ENCODE results near the gene CEP112. TPM values are rescaled to one million over a fixed set of nuclear protein-coding genes. Genes with fewer than 3 reads are reported as not detected.

CEP112 gene
- total and polyA plus RNA-seq, 2 donors = 4.6 to 8.5 TPM

GRCh38 chr17:66032082-66032712, 159.7 kb downstream of the CEP112 start:
- no peaks in the 10 kb centered on the region for H3K4me1 ChIP-seq (ENCODE audit: control insufficient read depth in 2 of 2, insufficient read depth in 2 of 2, low read length in 2 of 2)
- no peak for DNase-seq (ENCODE audit: low read depth in 6 of 9, low spot score in 9 of 9)
- no peak overlapping the region for H3K27ac ChIP-seq (ENCODE audit: low read depth in 1 of 2, low read length in 1 of 2)
- 93% methylated on average over 2 of the region's 2 CpGs for WGBS
- no peaks in the 10 kb centered on the region for H3K27me3 ChIP-seq (ENCODE audit: control insufficient read depth in 2 of 2, insufficient read depth in 1 of 2, low read length in 1 of 2)
- no peaks in the 10 kb centered on the region for H3K9me3 ChIP-seq (ENCODE audit: control insufficient read depth in 2 of 2, insufficient read depth in 1 of 2, low read length in 1 of 2)
- H3K4me3 ChIP-seq (ENCODE audit: low read length in 2 of 2) = no peak overlapping the region
- no peaks in the 10 kb centered on the region for H3K36me3 ChIP-seq (ENCODE audit: control insufficient read depth in 2 of 2, insufficient read depth in 2 of 2, low read length in 1 of 2)

GRCh38 chr17:66025551-66025950, 166.4 kb downstream of the CEP112 start:
- DNase-seq (ENCODE audit: low read depth in 6 of 9, low spot score in 9 of 9) = no peak
- Histone ChIP-seq H3K4me1 (ENCODE audit: control insufficient read depth in 2 of 2, insufficient read depth in 2 of 2, low read length in 2 of 2) (no peaks in the 10 kb centered on the region), H3K9me3 (ENCODE audit: control insufficient read depth in 2 of 2, insufficient read depth in 1 of 2, low read length in 1 of 2) (peaks cover 0 to 3% of the 10 kb centered on the region in 2 donors), H3K27me3 (ENCODE audit: control insufficient read depth in 2 of 2, insufficient read depth in 1 of 2, low read length in 1 of 2) (no peaks in the 10 kb centered on the region), H3K27ac (ENCODE audit: low read depth in 1 of 2, low read length in 1 of 2) (no peak overlapping the region), H3K4me3 (ENCODE audit: low read length in 2 of 2) (no peak overlapping the region), H3K36me3 (ENCODE audit: control insufficient read depth in 2 of 2, insufficient read depth in 2 of 2, low read length in 1 of 2) (no peaks in the 10 kb centered on the region)

GRCh38 chr17:66021757-66022156, 170.2 kb downstream of the CEP112 start:
- Histone ChIP-seq H3K27ac (ENCODE audit: low read depth in 1 of 2, low read length in 1 of 2) (no peak overlapping the region), H3K4me1 (ENCODE audit: control insufficient read depth in 2 of 2, insufficient read depth in 2 of 2, low read length in 2 of 2) (no peaks in the 10 kb centered on the region), H3K4me3 (ENCODE audit: low read length in 2 of 2) (no peak overlapping the region), H3K9me3 (ENCODE audit: control insufficient read depth in 2 of 2, insufficient read depth in 1 of 2, low read length in 1 of 2) (peaks cover 0 to 3% of the 10 kb centered on the region in 2 donors), H3K36me3 (ENCODE audit: control insufficient read depth in 2 of 2, insufficient read depth in 2 of 2, low read length in 1 of 2) (no peaks in the 10 kb centered on the region), H3K27me3 (ENCODE audit: control insufficient read depth in 2 of 2, insufficient read depth in 1 of 2, low read length in 1 of 2) (no peaks in the 10 kb centered on the region)
- no peak for DNase-seq (ENCODE audit: low read depth in 6 of 9, low spot score in 9 of 9)
- WGBS = 64% methylated on average over 3 of the region's 3 CpGs

DNA sequence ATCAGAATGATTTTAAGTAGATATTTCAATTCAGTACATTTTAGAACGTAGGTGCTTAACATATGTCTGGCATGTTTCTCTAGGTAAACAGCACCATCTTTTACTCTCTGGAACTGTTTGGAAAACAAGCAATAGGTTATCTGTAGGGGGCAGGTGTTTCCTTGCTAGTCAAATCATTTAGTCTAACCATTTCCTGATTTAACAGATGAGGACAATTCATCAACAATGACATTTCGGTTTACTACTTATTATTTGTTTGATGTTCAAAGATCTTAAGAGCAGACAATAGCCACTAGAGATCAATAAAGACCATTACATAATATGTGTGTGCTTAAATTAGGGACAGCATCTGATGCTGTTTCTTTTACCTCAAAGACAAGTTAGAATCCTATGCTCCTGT, 173.1 kb downstream of the CEP112 start:
- WGBS = 44% methylated on average over 2 of the region's 2 CpGs
- no peak for DNase-seq (ENCODE audit: low read depth in 6 of 9, low spot score in 9 of 9)
- H3K9me3 ChIP-seq (ENCODE audit: control insufficient read depth in 2 of 2, insufficient read depth in 1 of 2, low read length in 1 of 2) = peaks cover 0 to 9% of the 10 kb centered on the region in 2 donors
- no peak overlapping the region for H3K27ac ChIP-seq (ENCODE audit: low read depth in 1 of 2, low read length in 1 of 2)
- H3K27me3 ChIP-seq (ENCODE audit: control insufficient read depth in 2 of 2, insufficient read depth in 1 of 2, low read length in 1 of 2) = no peaks in the 10 kb centered on the region
- no peaks in the 10 kb centered on the region for H3K4me1 ChIP-seq (ENCODE audit: control insufficient read depth in 2 of 2, insufficient read depth in 2 of 2, low read length in 2 of 2)
- no peak overlapping the region for H3K4me3 ChIP-seq (ENCODE audit: low read length in 2 of 2)
- H3K36me3 ChIP-seq (ENCODE audit: control insufficient read depth in 2 of 2, insufficient read depth in 2 of 2, low read length in 1 of 2) = no peaks in the 10 kb centered on the region

GRCh38 chr17:66016231-66016630, 175.7 kb downstream of the CEP112 start:
- Histone ChIP-seq H3K27me3 (ENCODE audit: control insufficient read depth in 2 of 2, insufficient read depth in 1 of 2, low read length in 1 of 2) (no peaks in the 10 kb centered on the region), H3K4me3 (ENCODE audit: low read length in 2 of 2) (no peak overlapping the region), H3K36me3 (ENCODE audit: control insufficient read depth in 2 of 2, insufficient read depth in 2 of 2, low read length in 1 of 2) (no peaks in the 10 kb centered on the region), H3K4me1 (ENCODE audit: control insufficient read depth in 2 of 2, insufficient read depth in 2 of 2, low read length in 2 of 2) (no peaks in the 10 kb centered on the region), H3K27ac (ENCODE audit: low read depth in 1 of 2, low read length in 1 of 2) (no peak overlapping the region), H3K9me3 (ENCODE audit: control insufficient read depth in 2 of 2, insufficient read depth in 1 of 2, low read length in 1 of 2) (peaks cover 0 to 12% of the 10 kb centered on the region in 2 donors)
- 64% methylated on average over 3 of the region's 3 CpGs for WGBS
- DNase-seq (ENCODE audit: low read depth in 6 of 9, low spot score in 9 of 9) = no peak

- no peaks in the 10 kb centered on the region for H3K4me1 ChIP-seq (ENCODE audit: control insufficient read depth in 2 of 2, insufficient read depth in 2 of 2, low read length in 2 of 2)
- no peak overlapping the region for H3K4me3 ChIP-seq (ENCODE audit: low read length in 2 of 2)
- H3K36me3 ChIP-seq (ENCODE audit: control insufficient read depth in 2 of 2, insufficient read depth in 2 of 2, low read length in 1 of 2) = no peaks in the 10 kb centered on the region
- DNase-seq (ENCODE audit: low read depth in 6 of 9, low spot score in 9 of 9) = no peak
- H3K27me3 ChIP-seq (ENCODE audit: control insufficient read depth in 2 of 2, insufficient read depth in 1 of 2, low read length in 1 of 2) = no peaks in the 10 kb centered on the region
- no peak overlapping the region for H3K27ac ChIP-seq (ENCODE audit: low read depth in 1 of 2, low read length in 1 of 2)
- peaks cover 0 to 3% of the 10 kb centered on the region in 2 donors for H3K9me3 ChIP-seq (ENCODE audit: control insufficient read depth in 2 of 2, insufficient read depth in 1 of 2, low read length in 1 of 2)
- 98% methylated on average over 1 of the region's 1 CpG for WGBS
Observed at GRCh38 chr17:66008680-66009079, 183.3 kb downstream of the CEP112 start.

DNA sequence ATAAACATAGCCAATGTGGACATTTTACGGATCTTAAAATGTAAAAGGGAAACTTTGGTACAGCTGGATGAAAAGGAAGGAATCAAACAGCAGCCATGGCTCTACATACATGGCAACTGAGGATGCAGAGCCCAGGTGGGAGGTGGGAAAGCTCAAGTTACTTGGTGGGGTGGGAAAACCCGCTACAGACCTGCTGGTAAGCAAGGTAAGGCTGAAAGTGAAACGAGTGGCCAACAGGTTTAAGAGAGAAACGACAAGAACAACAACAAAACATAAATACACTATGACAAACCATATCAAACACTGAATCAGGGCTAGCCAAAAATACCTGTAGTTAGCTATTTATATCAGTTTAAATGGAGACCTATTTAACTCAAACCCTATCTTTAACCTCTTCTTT, 185.3 kb downstream of the CEP112 start:
- no peak for DNase-seq (ENCODE audit: low read depth in 6 of 9, low spot score in 9 of 9)
- Histone ChIP-seq H3K36me3 (ENCODE audit: control insufficient read depth in 2 of 2, insufficient read depth in 2 of 2, low read length in 1 of 2) (no peaks in the 10 kb centered on the region), H3K4me3 (ENCODE audit: low read length in 2 of 2) (no peak overlapping the region), H3K9me3 (ENCODE audit: control insufficient read depth in 2 of 2, insufficient read depth in 1 of 2, low read length in 1 of 2) (no peaks in the 10 kb centered on the region), H3K4me1 (ENCODE audit: control insufficient read depth in 2 of 2, insufficient read depth in 2 of 2, low read length in 2 of 2) (no peaks in the 10 kb centered on the region), H3K27ac (ENCODE audit: low read depth in 1 of 2, low read length in 1 of 2) (no peak overlapping the region), H3K27me3 (ENCODE audit: control insufficient read depth in 2 of 2, insufficient read depth in 1 of 2, low read length in 1 of 2) (no peaks in the 10 kb centered on the region)
- whole genome bisulfite sequencing = 91% methylated on average over 4 of the region's 4 CpGs

- no peaks in the 10 kb centered on the region for H3K27me3 ChIP-seq (ENCODE audit: control insufficient read depth in 2 of 2, insufficient read depth in 1 of 2, low read length in 1 of 2)
Observed at GRCh38 chr17:66002812-66003211, 189.1 kb downstream of the CEP112 start.

DNA sequence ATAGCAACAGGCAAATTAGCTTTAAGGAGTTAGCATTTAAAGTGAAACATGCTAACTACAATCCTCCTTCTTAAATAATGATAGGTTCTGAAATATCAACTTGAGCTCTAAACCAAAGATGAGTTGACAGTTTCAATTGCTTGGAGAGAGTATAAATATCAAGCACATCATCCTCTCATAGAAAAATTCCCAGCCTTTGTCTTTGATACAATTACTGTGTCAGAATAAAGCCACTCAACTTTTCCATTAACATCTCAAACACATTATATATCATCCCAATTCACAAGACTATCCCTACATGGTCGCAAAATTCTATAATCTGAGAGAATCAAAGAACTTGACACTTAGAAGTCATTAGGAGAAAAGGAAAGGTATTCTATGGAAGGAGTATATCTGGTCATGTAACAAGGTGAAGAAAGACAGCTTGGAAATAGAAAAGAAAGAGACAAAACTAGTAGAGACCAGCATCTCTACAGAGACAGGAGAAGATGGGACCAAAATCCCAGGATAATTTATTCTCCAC, 189.8 kb downstream of the CEP112 start:
- DNase-seq (ENCODE audit: low read depth in 6 of 9, low spot score in 9 of 9) = no peak

More at GRCh38 chr17:66002812-66003211, 189.1 kb downstream of the CEP112 start:
- WGBS = 93% methylated on average over 1 of the region's 1 CpG
- H3K27ac ChIP-seq (ENCODE audit: low read depth in 1 of 2, low read length in 1 of 2) = no peak overlapping the region
- H3K4me3 ChIP-seq (ENCODE audit: low read length in 2 of 2) = no peak overlapping the region
- DNase-seq (ENCODE audit: low read depth in 6 of 9, low spot score in 9 of 9) = no peak
- H3K36me3 ChIP-seq (ENCODE audit: control insufficient read depth in 2 of 2, insufficient read depth in 2 of 2, low read length in 1 of 2) = no peaks in the 10 kb centered on the region
- H3K9me3 ChIP-seq (ENCODE audit: control insufficient read depth in 2 of 2, insufficient read depth in 1 of 2, low read length in 1 of 2) = no peaks in the 10 kb centered on the region
- peaks cover 0 to 4% of the 10 kb centered on the region in 2 donors for H3K4me1 ChIP-seq (ENCODE audit: control insufficient read depth in 2 of 2, insufficient read depth in 2 of 2, low read length in 2 of 2)

More for the DNA sequence above, 189.8 kb downstream of the CEP112 start:
- Histone ChIP-seq H3K4me1 (ENCODE audit: control insufficient read depth in 2 of 2, insufficient read depth in 2 of 2, low read length in 2 of 2) (peaks cover 0 to 4% of the 10 kb centered on the region in 2 donors), H3K9me3 (ENCODE audit: control insufficient read depth in 2 of 2, insufficient read depth in 1 of 2, low read length in 1 of 2) (no peaks in the 10 kb centered on the region), H3K4me3 (ENCODE audit: low read length in 2 of 2) (no peak overlapping the region), H3K27me3 (ENCODE audit: control insufficient read depth in 2 of 2, insufficient read depth in 1 of 2, low read length in 1 of 2) (no peaks in the 10 kb centered on the region), H3K27ac (ENCODE audit: low read depth in 1 of 2, low read length in 1 of 2) (no peak overlapping the region), H3K36me3 (ENCODE audit: control insufficient read depth in 2 of 2, insufficient read depth in 2 of 2, low read length in 1 of 2) (no peaks in the 10 kb centered on the region)
- WGBS = 97% methylated on average over 1 of the region's 1 CpG

All from thymus (tissue), 11 donors.